Vagina (tissue), 2 donors: ENCODE data around the gene SNAI1.

Source experiments
- POLR2A ChIP-seq, 2 donors: fragments of 450-650 bp; IDR thresholded peaks; one replicate each; pipeline ENCODE4 v1.6.1; 2017; ENCODE audit warnings: antibody characterized with exemption in 2 of 2, mild to moderate bottlenecking in 2 of 2, moderate library complexity in 2 of 2
- TF ChIP-seq, protein P1 (sequence below), 3 experiments: fragments of 450-650 bp in 2 of 3; fragments of 200-600 bp in 1 of 3; sonication (generic) in 1 of 3; IDR thresholded peaks; one replicate each; pipeline ENCODE4 v1.5.1; 2017 to 2019; ENCODE audit warnings: antibody characterized with exemption in 3 of 3, mild to moderate bottlenecking in 2 of 3, moderate library complexity in 2 of 3

DNA sequence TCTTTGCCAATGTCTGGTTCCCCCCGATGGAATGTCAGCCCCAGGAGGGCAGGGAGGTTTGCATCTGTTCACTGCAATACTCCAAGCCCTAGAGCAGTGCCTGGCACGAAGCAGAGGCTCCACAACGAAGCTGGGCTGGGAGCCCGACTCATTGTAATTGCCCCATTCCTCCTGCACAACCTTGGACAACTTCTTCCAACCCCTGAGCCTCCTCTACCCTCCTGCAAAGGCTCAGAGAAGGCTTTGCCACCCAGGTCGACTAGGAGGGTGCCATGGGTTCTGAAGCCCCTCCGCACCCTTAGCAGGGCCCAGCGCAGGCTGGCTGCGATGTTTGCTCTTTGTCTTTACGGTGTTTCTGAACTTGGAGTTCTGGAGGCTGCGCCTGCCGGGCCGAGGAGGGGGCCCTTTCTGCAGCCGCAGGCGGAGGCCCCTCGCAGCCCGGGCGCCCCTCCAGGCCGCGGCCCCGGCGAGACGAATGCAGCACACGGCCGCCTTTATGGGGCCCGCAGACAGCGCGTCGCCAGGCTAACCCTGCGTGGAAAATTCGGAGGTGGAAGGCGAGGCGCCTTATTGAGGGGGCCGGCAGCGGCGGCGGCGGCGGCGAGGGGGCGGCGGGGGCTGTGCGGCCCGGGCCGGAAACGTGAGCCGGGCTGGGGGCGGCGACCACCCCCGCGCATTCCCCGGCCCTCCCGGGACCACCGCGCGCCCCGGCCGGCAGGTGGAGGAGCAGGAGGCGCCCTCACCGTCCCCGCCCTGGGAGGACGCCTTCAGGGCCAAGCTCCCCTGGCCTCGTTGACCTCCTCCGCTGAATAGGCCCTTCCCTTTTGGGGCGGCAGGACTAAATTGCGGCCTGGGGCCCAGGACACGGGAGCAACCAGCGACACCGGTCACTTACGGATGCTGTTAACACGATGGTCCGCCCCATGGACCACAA is 27.0 kb downstream of the SNAI1 start:
- TF ChIP-seq, protein P1, sequence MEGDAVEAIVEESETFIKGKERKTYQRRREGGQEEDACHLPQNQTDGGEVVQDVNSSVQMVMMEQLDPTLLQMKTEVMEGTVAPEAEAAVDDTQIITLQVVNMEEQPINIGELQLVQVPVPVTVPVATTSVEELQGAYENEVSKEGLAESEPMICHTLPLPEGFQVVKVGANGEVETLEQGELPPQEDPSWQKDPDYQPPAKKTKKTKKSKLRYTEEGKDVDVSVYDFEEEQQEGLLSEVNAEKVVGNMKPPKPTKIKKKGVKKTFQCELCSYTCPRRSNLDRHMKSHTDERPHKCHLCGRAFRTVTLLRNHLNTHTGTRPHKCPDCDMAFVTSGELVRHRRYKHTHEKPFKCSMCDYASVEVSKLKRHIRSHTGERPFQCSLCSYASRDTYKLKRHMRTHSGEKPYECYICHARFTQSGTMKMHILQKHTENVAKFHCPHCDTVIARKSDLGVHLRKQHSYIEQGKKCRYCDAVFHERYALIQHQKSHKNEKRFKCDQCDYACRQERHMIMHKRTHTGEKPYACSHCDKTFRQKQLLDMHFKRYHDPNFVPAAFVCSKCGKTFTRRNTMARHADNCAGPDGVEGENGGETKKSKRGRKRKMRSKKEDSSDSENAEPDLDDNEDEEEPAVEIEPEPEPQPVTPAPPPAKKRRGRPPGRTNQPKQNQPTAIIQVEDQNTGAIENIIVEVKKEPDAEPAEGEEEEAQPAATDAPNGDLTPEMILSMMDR (IDR thresholded peaks at IDR 0.05) = no peak
- no peak for TF ChIP-seq POLR2A (IDR thresholded peaks at IDR 0.05)
